ENCODE results near the gene MATR3. TPM values are rescaled to one million over a fixed set of nuclear protein-coding genes. Genes with fewer than 3 reads are reported as not detected.
A peak's percentile ranks its signal among the peaks of the same experiment; 100 is the strongest.

MATR3 gene
- total RNA-seq, 1 experiment from 2014 or later = 194 TPM

- Histone ChIP-seq H3K27ac (ENCODE audit: low read length) (no peak overlapping the region), H3K9me3 (ENCODE audit: control insufficient read depth, insufficient read depth, low read depth, low read length) (no peaks in the 10 kb centered on the region), H3K4me1 (ENCODE audit: control insufficient read depth, insufficient read depth, low read length) (peaks cover 43% of the 10 kb centered on the region), H3K36me3 (ENCODE audit: control insufficient read depth, insufficient read depth, low read length) (peaks cover 6% of the 10 kb centered on the region), H3K27me3 (ENCODE audit: control insufficient read depth, insufficient read depth, low read length) (no peaks in the 10 kb centered on the region), H3K4me3 (ENCODE audit: low read depth in 2 of 2, low read length in 2 of 2) (no peak overlapping the region)
- in situ Hi-C loops (cut with HindIII; ENCODE audit: low pct_unique_long_range_greater_than_20kb, low sequenced_read_pairs) = no loop called here
- ChIA-PET CTCF (no interaction called here), POLR2A (no interaction called here)
- ATAC-seq (no peak), DNase-seq (ENCODE audit: low read depth, low spot score) (no peak)
- no peak for TF ChIP-seq SIN3A (IDR thresholded peaks at IDR 0.05; ENCODE audit: borderline replicate concordance, insufficient read depth, low read depth, low read length)
- no peak for TF ChIP-seq TCF7L2 (IDR thresholded peaks at IDR 0.05; ENCODE audit: low read depth, low read length)
- no peak for TF ChIP-seq REST (IDR thresholded peaks at IDR 0.05; ENCODE audit: insufficient read depth in 1 of 2, low read depth in 2 of 2, low read length in 1 of 2)
- TF ChIP-seq CTCF (IDR thresholded peaks at IDR 0.05) = no peak
- TF ChIP-seq POLR2AphosphoS5 (IDR thresholded peaks at IDR 0.05; ENCODE audit: low read depth, low read length) = no peak
- no TSS peak for BruUV-seq (replicated peaks)
- intact Hi-C loops (cut with micrococcal nuclease; ENCODE audit: unreplicated experiment) = no loop called here
Observed at GRCh38 chr5:139298242-139298641, 4.7 kb downstream of the MATR3 start.

GRCh38 chr5:139299486-139299885 is 5.9 kb downstream of the MATR3 start:
- in situ Hi-C loops (cut with HindIII; ENCODE audit: low pct_unique_long_range_greater_than_20kb, low sequenced_read_pairs) = no loop called here
- H3K4me1 ChIP-seq (ENCODE audit: control insufficient read depth, insufficient read depth, low read length) = peaks cover 55% of the 10 kb centered on the region
- CTCF ChIA-PET = no interaction called here
- POLR2A ChIA-PET = interaction anchor here (0.7 kb wide), 2 partner anchors 13 to 847 kb away, joined by 3 to 4 read pairs; no protein-coding TSS in a partner anchor
- no peaks in the 10 kb centered on the region for H3K27me3 ChIP-seq (ENCODE audit: control insufficient read depth, insufficient read depth, low read length)
- BruUV-seq (replicated peaks) = no TSS peak
- no peak overlapping the region for H3K4me3 ChIP-seq (ENCODE audit: low read depth in 2 of 2, low read length in 2 of 2)
- intact Hi-C loops (cut with micrococcal nuclease; ENCODE audit: unreplicated experiment) = no loop called here
- H3K27ac ChIP-seq (ENCODE audit: low read length) = no peak overlapping the region
- ATAC-seq (peak; percentile 9; the same call in 1 of the 2 replicates), DNase-seq (ENCODE audit: low read depth, low spot score) (no peak)
- peaks cover 6% of the 10 kb centered on the region for H3K36me3 ChIP-seq (ENCODE audit: control insufficient read depth, insufficient read depth, low read length)
- TF ChIP-seq TCF7L2 (IDR thresholded peaks at IDR 0.05; ENCODE audit: low read depth, low read length) (no peak), CTCF (IDR thresholded peaks at IDR 0.05) (no peak), REST (IDR thresholded peaks at IDR 0.05; ENCODE audit: insufficient read depth in 1 of 2, low read depth in 2 of 2, low read length in 1 of 2) (no peak), POLR2AphosphoS5 (IDR thresholded peaks at IDR 0.05; ENCODE audit: low read depth, low read length) (no peak), SIN3A (IDR thresholded peaks at IDR 0.05; ENCODE audit: borderline replicate concordance, insufficient read depth, low read depth, low read length) (no peak)
- H3K9me3 ChIP-seq (ENCODE audit: control insufficient read depth, insufficient read depth, low read depth, low read length) = no peaks in the 10 kb centered on the region

All from Panc1 (cell line).